ENCODE data around the gene PRKN.

GRCh38 chr6:161348628-161348994 is 1379.0 kb downstream of the PRKN start:
- no peak for TF ChIP-seq HNRNPL (IDR thresholded peaks at IDR 0.05; ENCODE audit: low read depth, low read length)
- TF ChIP-seq ZNF224 (CRISPR knock-in tag; IDR thresholded peaks at IDR 0.05) = no peak
- TF ChIP-seq ZNF512 (tag; IDR thresholded peaks at IDR 0.05) = no peak
- no peak for TF ChIP-seq RCOR1 (IDR thresholded peaks at IDR 0.05; ENCODE audit: borderline replicate concordance in 1 of 2, low read depth in 2 of 2, low read length in 2 of 2)
- TF ChIP-seq TGIF2 (CRISPR knock-in tag; IDR thresholded peaks at IDR 0.05) = no peak
- no peak for TF ChIP-seq STAT6 (CRISPR knock-in tag; IDR thresholded peaks at IDR 0.05)
- TF ChIP-seq REST (IDR thresholded peaks at IDR 0.05; ENCODE audit: borderline replicate concordance) = no peak
- no peak for TF ChIP-seq REST (CRISPR knock-in tag; IDR thresholded peaks at IDR 0.05; ENCODE audit: low read depth)
- no peak for TF ChIP-seq HMG20B (CRISPR knock-in tag; IDR thresholded peaks at IDR 0.05)
- TF ChIP-seq EP300 (IDR thresholded peaks at IDR 0.05; ENCODE audit: low read length) = no peak
- no peak for TF ChIP-seq ELF2 (CRISPR knock-in tag; IDR thresholded peaks at IDR 0.05)
- no peak for TF ChIP-seq POLR2A (conservative IDR thresholded peaks at IDR 0.05)
- TF ChIP-seq ATF6 (CRISPR knock-in tag; IDR thresholded peaks at IDR 0.05) = no peak
- TF ChIP-seq CTCF (IDR thresholded peaks at IDR 0.05 in 2 of 3, conservative IDR thresholded peaks at IDR 0.05 in 1 of 3; ENCODE audit: insufficient read depth in 2 of 3, low read depth in 1 of 3, low read length in 3 of 3) = no peak
